ENCODE measurements around the gene SLC1A3. TPM values are rescaled to one million over a fixed set of nuclear protein-coding genes. Genes with fewer than 3 reads are reported as not detected.

The SLC1A3 gene
- total RNA-seq, 1 donor from 2014 or later, result 0.82 TPM

DNA sequence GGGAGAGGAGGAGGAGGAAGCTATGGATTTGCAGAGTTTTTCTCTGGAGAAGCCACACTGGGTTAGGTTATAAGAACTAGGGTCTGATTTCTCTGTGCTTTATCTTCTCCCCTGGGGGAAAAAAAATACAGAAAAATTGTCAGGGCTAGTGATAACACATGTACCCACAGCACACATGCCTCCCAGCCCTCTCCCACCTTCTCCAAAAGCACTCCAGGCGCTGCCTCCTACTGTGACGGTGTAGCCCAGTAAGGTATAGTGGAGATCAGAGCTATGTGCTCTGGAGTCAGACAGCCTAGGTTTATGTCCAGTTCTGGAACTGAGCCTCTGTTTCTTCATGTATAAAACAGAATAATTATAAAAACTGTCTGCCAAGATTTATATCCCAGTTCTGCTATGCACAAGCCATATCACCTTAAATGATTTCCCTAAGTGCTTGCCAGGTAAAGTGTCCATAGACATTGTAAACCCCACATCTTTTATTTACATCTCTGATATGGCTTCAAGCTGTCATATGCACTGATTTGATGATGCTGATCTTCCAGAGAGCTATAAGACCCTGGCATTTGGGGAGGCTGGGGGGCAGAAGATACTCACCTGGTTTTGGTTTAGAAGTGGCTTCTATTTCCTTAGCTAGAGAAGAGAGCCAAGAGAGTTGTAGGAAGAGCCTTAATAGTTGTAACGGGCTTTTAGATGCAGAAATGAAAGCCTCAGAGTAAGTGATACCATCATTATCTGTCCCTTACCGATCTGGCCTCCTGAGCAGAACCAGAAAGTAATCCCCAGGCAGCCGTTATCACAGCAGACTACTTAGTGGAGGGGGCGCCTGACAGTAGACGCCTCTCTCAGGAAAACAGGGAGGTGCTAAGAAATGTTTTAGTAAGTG lies 7.6 kb downstream of the SLC1A3 start:
- CTCF ChIA-PET, result no interaction called here

DNA sequence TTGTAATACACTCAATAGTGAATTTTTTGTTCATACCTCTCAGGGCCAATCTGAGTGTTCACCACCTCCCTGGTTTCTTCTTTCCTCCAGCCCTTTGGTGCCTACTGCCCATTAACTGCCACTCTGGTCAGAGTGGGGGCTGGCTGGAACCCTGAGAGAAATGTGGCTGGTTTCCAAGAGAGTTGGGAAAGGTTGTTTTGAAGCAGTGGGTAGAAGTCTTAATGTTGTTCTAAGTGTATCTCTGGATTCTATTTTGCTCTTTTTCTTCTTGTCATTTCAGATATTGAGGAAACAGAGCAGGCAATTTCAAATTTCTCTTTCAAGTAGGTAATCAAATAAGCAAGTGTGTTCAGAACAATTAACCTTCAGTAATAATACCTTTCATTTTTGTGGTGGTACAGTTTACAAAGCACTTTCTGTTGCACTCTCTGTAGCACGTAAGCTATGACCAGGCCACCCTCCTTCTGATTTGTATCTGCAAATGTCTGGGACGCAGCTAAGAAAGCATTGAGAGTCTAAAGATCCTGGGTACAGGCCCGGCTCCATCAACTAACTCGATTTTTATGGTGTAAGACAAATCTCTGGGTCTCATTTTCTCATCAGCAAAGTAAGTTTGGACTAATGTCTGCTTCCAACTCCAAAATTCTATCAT lies 8.4 kb downstream of the SLC1A3 start:
- ATAC-seq (ENCODE audit: low read depth) (no peak), DNase-seq (no peak)
- peaks cover 16% of the 10 kb centered on the region for H3K27me3 Mint-ChIP-seq
- H3K9me3 Mint-ChIP-seq, result peaks cover 5% of the 10 kb centered on the region
- no peaks in the 10 kb centered on the region for H3K36me3 Mint-ChIP-seq (ENCODE audit: low read depth)
- intact Hi-C loops (cut with micrococcal nuclease), result no loop called here
- no peak overlapping the region for H3K27ac Mint-ChIP-seq
- CTCF ChIA-PET, result no interaction called here
- no peaks in the 10 kb centered on the region for H3K4me1 Mint-ChIP-seq
- H3K4me3 Mint-ChIP-seq, result no peak overlapping the region
- TF ChIP-seq, protein P1, sequence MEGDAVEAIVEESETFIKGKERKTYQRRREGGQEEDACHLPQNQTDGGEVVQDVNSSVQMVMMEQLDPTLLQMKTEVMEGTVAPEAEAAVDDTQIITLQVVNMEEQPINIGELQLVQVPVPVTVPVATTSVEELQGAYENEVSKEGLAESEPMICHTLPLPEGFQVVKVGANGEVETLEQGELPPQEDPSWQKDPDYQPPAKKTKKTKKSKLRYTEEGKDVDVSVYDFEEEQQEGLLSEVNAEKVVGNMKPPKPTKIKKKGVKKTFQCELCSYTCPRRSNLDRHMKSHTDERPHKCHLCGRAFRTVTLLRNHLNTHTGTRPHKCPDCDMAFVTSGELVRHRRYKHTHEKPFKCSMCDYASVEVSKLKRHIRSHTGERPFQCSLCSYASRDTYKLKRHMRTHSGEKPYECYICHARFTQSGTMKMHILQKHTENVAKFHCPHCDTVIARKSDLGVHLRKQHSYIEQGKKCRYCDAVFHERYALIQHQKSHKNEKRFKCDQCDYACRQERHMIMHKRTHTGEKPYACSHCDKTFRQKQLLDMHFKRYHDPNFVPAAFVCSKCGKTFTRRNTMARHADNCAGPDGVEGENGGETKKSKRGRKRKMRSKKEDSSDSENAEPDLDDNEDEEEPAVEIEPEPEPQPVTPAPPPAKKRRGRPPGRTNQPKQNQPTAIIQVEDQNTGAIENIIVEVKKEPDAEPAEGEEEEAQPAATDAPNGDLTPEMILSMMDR (IDR thresholded peaks at IDR 0.05), result no peak
- POLR2A ChIA-PET, result no interaction called here

More for the DNA sequence above, 7.6 kb downstream of the SLC1A3 start:
- TF ChIP-seq, protein P1 (IDR thresholded peaks at IDR 0.05), result no peak
- Mint-ChIP-seq H3K36me3 (ENCODE audit: low read depth) (no peaks in the 10 kb centered on the region), H3K27ac (no peak overlapping the region), H3K9me3 (peaks cover 5% of the 10 kb centered on the region), H3K4me1 (no peaks in the 10 kb centered on the region), H3K27me3 (peaks cover 16% of the 10 kb centered on the region), H3K4me3 (no peak overlapping the region)
- intact Hi-C loops (cut with micrococcal nuclease), result no loop called here
- DNase-seq (no peak), ATAC-seq (ENCODE audit: low read depth) (no peak)
- POLR2A ChIA-PET, result no interaction called here

DNA sequence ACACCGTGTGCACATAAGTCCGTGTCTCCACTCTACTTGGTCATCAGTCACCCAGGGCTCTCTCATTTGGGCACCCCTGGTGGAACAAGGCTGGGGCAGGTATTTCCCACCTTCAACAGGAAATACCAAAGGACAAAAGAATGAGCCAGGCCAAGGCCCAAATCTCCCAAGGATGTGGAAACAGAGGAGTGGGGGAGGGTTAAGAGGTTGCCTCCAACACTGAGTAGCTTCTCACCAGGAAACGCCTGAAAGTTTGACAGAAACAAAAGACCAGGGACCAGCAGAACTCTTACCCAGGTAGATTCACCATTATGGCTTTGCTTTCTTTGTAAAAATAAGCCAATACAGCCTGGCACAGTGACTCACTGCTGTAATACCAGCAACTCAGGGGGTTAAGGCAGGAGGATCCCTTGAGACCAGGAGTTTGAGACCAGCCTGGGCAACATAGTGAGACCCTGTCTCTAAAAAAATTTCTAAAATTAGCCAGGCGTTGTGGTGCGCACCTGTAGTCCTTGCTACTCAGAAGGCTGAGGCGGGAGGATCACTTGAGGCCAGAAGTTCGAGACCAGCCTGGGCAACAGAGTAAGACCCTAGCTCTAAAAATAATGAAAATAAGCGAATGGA lies 12.7 kb downstream of the SLC1A3 start:
- Mint-ChIP-seq H3K4me3 (no peak overlapping the region), H3K9me3 (no peaks in the 10 kb centered on the region), H3K27me3 (peaks cover 18% of the 10 kb centered on the region), H3K27ac (no peak overlapping the region), H3K36me3 (ENCODE audit: low read depth) (no peaks in the 10 kb centered on the region), H3K4me1 (no peaks in the 10 kb centered on the region)
- DNase-seq (no peak), ATAC-seq (ENCODE audit: low read depth) (no peak)
- ChIA-PET CTCF (no interaction called here), POLR2A (no interaction called here)
- TF ChIP-seq, protein P1 (IDR thresholded peaks at IDR 0.05), result no peak
- intact Hi-C loops (cut with micrococcal nuclease), result no loop called here

GRCh38 chr5:36621985-36622384 lies 15.6 kb downstream of the SLC1A3 start:
- ChIA-PET POLR2A (no interaction called here), CTCF (no interaction called here)
- H3K4me1 Mint-ChIP-seq, result no peaks in the 10 kb centered on the region
- peaks cover 16% of the 10 kb centered on the region for H3K27me3 Mint-ChIP-seq
- no peaks in the 10 kb centered on the region for H3K36me3 Mint-ChIP-seq (ENCODE audit: low read depth)
- H3K9me3 Mint-ChIP-seq, result no peaks in the 10 kb centered on the region
- DNase-seq (no peak), ATAC-seq (ENCODE audit: low read depth) (no peak)
- no peak overlapping the region for H3K27ac Mint-ChIP-seq
- TF ChIP-seq, protein P1 (IDR thresholded peaks at IDR 0.05), result no peak
- H3K4me3 Mint-ChIP-seq, result no peak overlapping the region
- intact Hi-C loops (cut with micrococcal nuclease), result no loop called here

DNA sequence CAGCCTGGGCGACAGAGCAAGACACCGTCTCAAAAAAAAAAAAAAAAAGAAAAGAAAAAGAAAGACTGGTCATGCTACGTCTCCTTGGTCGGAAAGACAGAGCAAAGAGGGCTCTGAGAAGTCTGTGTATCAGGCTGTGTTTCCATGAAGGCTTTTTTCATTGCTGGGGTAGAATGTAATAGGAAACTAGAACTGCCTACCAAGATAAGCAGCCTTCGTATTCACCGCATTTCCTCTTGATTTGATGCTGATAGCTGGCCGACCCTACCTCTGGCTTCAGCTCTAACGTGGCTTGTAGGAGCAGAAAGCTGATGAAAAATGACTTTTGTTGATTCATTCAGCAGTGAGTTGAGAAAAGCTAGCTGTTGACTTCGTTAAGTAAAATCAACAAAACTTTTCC lies 17.4 kb downstream of the SLC1A3 start:
- CTCF ChIA-PET, result no interaction called here
- H3K27me3 Mint-ChIP-seq, result peaks cover 15% of the 10 kb centered on the region
- no peak overlapping the region for H3K4me3 Mint-ChIP-seq
- POLR2A ChIA-PET, result no interaction called here
- H3K27ac Mint-ChIP-seq, result no peak overlapping the region
- no peaks in the 10 kb centered on the region for H3K9me3 Mint-ChIP-seq
- intact Hi-C loops (cut with micrococcal nuclease), result no loop called here
- TF ChIP-seq, protein P1 (IDR thresholded peaks at IDR 0.05), result no peak
- ATAC-seq (ENCODE audit: low read depth), result no peak
- no peaks in the 10 kb centered on the region for H3K4me1 Mint-ChIP-seq
- DNase-seq, result no peak
- H3K36me3 Mint-ChIP-seq (ENCODE audit: low read depth), result no peaks in the 10 kb centered on the region
